Ovary (tissue), 9 donors: ENCODE results near the gene MELK. TPM values are rescaled to one million over a fixed set of nuclear protein-coding genes. Genes with fewer than 3 reads are reported as not detected.

Source experiments
- DNase-seq, 5 donors: peaks; one replicate each; pipeline ENCODE4 v3.0.0-alpha.2; 2019 to 2020
- H3K27ac ChIP-seq, 2 donors: fragments of 200-600 bp; one replicate each; pipeline versions ENCODE4 v1.5.1 to v1.8.0; 2019 to 2022
- H3K27me3 ChIP-seq: fragments of 200-600 bp; one replicate; pipeline ENCODE4 v1.8.0; 2022
- H3K36me3 ChIP-seq: fragments of 200-600 bp; sonication (generic); one replicate; pipeline ENCODE4 v1.5.1; 2019
- H3K4me1 ChIP-seq: one replicate; pipeline ENCODE4 v1.8.1; 2013; ENCODE audit warnings: mild to moderate bottlenecking, moderate library complexity; ENCODE audit not compliant: insufficient read depth
- H3K4me3 ChIP-seq: fragments of 200-600 bp; sonication (generic); one replicate; pipeline ENCODE4 v1.5.1; 2017
- H3K9me3 ChIP-seq, 2 donors: fragments of 200-600 bp in 1 of 2; sonication (generic) in 1 of 2; one replicate each; pipeline versions ENCODE4 v1.5.1 to v1.8.1; 2013 to 2019; ENCODE audit warnings: mild to moderate bottlenecking in 1 of 2, moderate library complexity in 1 of 2
- EP300 ChIP-seq: sonication (generic); formaldehyde crosslinking; IDR thresholded peaks from one replicate; pipeline ENCODE4 v1.6.1; 2017; ENCODE audit warnings: antibody characterized with exemption
- POLR2A ChIP-seq: fragments of 450-650 bp; IDR thresholded peaks from one replicate; pipeline ENCODE4 v1.6.1; 2017; ENCODE audit warnings: antibody characterized with exemption, mild to moderate bottlenecking, moderate library complexity
- WGBS, 3 donors: extraction: QIAGEN DNeasy Blood & Tissue Kit in 1 of 3; methylation state at CpG; one replicate each; pipeline versions ENCODE4 v1.1.5 to v1.1.7; 2013 to 2017; 5-methylcytosine and 5-hydroxymethylcytosine counted together
- intact Hi-C, 4 donors: fragments of 100-400 bp; cut with DNase I; formaldehyde crosslinking; loops; one replicate each; pipeline versions ENCODE4 v1.11.0 to v1.15.1; 2022 to 2023
- polyA plus RNA-seq, 2 donors: library from polyadenylated mRNA; stranded (reverse); fragments of 200-250 nt in 1 of 2; fragments of 350-450 nt in 1 of 2; fragmentation: Illumina TruSeq in 1 of 2; extraction: RNeasy Lipid Tissue Mini Kit (QIAGEN cat#74804) in 1 of 2; gene quantifications; one replicate each; pipeline ENCODE4 v1.2.3, GENCODE V29; 2013 to 2014
- total RNA-seq, 7 donors: library from RNA; depleted of rRNA in 2 of 7; stranded (reverse); fragments of >200 nt in 2 of 7; fragmentation: NEBNext Ultra II Directional in 3 of 7; extraction: Animal tissue kit (Norgen Biotek cat#: 25700) in 3 of 7; gene quantifications; one replicate each; pipeline versions ENCODE4 v1.1.0 to v1.2.4, GENCODE V29; 2016 to 2023
- TF ChIP-seq, protein P1 (sequence below), 3 donors: fragments of 450-650 bp in 2 of 3; fragments of 200-600 bp in 1 of 3; IDR thresholded peaks; one replicate each; pipeline versions ENCODE4 v1.5.1 to v1.8.0; 2016 to 2022; ENCODE audit warnings: antibody characterized with exemption in 3 of 3, mild to moderate bottlenecking in 1 of 3
- donor health status: DM: no; HTN: no; CAD: no; lungs with moderate emphysema.
- donor health status: DM: no; HTN: no; CAD: no.
- donor health status: Bipolar disorder and iron deficiency.
- donor health status: DM: yes; HTN: yes; CAD: no.
- donor health status: DM: no; HTN: no; CAD: no.
- donor health status: DM: yes; HTN: yes; CAD: no.

Gene MELK
- total and polyA plus RNA-seq, 9 donors, result 0.25 to 1.3 (median 0.69) TPM; not detected in 2

DNA sequence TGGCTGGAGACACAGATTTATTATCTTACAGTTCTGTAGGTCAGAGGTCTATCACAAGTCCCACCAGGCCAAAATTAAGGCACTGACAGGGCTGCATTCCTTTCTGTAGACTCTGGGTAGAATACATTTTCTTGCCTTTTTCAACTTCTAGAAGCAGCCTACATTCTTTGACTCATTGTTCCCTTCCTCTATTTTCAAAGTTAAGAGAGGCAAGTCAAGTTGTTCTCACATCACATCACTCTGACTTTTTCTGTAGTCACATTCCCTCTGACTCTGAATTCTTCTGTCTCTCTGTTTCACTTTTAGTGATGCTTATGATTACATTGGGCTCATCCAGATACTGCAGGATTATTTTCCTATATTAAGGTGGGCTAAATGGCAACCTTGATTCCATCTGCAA, 119.0 kb downstream of the MELK start:
- Histone ChIP-seq H3K36me3 (no peaks in the 10 kb centered on the region), H3K27me3 (no peaks in the 10 kb centered on the region), H3K4me3 (no peak overlapping the region), H3K4me1 (no peaks in the 10 kb centered on the region), H3K9me3 (no peaks in the 10 kb centered on the region), H3K27ac (no peak overlapping the region)
- intact Hi-C loops, result no loop called here
- DNase-seq, result no peak
- TF ChIP-seq EP300 (no peak), POLR2A (no peak)
- TF ChIP-seq, protein P1, sequence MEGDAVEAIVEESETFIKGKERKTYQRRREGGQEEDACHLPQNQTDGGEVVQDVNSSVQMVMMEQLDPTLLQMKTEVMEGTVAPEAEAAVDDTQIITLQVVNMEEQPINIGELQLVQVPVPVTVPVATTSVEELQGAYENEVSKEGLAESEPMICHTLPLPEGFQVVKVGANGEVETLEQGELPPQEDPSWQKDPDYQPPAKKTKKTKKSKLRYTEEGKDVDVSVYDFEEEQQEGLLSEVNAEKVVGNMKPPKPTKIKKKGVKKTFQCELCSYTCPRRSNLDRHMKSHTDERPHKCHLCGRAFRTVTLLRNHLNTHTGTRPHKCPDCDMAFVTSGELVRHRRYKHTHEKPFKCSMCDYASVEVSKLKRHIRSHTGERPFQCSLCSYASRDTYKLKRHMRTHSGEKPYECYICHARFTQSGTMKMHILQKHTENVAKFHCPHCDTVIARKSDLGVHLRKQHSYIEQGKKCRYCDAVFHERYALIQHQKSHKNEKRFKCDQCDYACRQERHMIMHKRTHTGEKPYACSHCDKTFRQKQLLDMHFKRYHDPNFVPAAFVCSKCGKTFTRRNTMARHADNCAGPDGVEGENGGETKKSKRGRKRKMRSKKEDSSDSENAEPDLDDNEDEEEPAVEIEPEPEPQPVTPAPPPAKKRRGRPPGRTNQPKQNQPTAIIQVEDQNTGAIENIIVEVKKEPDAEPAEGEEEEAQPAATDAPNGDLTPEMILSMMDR (IDR thresholded peaks at IDR 0.05), result no peak

DNA sequence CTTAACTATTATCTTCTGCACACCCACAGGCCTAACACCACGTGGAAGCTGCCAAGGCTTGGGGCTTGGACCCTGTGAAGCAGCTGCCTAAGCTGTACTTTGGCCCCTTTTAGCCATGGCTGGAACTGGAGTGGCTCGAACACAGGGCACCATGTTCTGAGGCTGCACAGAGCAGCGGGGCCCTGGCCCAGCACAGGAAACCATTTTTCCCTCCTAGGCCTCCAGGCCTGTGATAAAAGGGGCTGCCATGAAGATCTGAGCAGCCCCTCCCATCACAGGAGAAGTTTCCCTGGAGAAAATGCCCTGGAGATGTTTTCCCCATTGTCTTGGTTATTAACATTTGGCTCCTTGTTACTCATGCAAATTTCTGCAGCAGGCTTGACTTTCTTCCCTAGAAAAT, 126.3 kb downstream of the MELK start:
- intact Hi-C loops, result no loop called here
- H3K36me3 ChIP-seq, result no peaks in the 10 kb centered on the region
- no peaks in the 10 kb centered on the region for H3K27me3 ChIP-seq
- H3K9me3 ChIP-seq, result no peaks in the 10 kb centered on the region
- no peak overlapping the region for H3K4me3 ChIP-seq
- WGBS, 3 donors, result 54 to 68% (median 64%) methylated on average over 3 of the region's 3 CpGs
- no peaks in the 10 kb centered on the region for H3K4me1 ChIP-seq
- H3K27ac ChIP-seq, result no peak overlapping the region
- no peak for DNase-seq
- TF ChIP-seq EP300, result no peak
- TF ChIP-seq, protein P1 (IDR thresholded peaks at IDR 0.05), result no peak

DNA sequence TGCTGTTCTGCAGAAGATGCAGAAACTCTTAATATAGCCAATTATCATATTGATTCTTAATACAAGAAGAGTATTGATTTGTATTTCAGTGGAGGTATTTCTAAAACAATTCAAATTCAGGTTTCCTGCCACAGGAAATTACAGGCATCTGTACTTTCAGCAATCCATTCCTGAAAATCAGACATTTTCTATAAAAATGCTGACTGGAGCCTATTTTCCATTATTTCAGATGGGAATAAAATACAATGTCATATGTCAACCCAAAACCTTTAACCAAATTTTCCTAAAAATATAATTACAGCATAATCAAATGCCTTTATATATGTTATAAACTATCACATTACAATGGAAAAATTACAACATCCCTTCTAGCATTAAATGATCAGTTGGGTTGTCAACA, 131.5 kb downstream of the MELK start:
- Histone ChIP-seq H3K9me3 (no peaks in the 10 kb centered on the region), H3K27ac (no peak overlapping the region), H3K4me1 (no peaks in the 10 kb centered on the region), H3K27me3 (no peaks in the 10 kb centered on the region), H3K36me3 (no peaks in the 10 kb centered on the region), H3K4me3 (no peak overlapping the region)
- TF ChIP-seq EP300, result no peak
- no peak for TF ChIP-seq POLR2A
- TF ChIP-seq, protein P1 (IDR thresholded peaks at IDR 0.05), result no peak
- DNase-seq, result no peak
- intact Hi-C loops, result no loop called here

DNA sequence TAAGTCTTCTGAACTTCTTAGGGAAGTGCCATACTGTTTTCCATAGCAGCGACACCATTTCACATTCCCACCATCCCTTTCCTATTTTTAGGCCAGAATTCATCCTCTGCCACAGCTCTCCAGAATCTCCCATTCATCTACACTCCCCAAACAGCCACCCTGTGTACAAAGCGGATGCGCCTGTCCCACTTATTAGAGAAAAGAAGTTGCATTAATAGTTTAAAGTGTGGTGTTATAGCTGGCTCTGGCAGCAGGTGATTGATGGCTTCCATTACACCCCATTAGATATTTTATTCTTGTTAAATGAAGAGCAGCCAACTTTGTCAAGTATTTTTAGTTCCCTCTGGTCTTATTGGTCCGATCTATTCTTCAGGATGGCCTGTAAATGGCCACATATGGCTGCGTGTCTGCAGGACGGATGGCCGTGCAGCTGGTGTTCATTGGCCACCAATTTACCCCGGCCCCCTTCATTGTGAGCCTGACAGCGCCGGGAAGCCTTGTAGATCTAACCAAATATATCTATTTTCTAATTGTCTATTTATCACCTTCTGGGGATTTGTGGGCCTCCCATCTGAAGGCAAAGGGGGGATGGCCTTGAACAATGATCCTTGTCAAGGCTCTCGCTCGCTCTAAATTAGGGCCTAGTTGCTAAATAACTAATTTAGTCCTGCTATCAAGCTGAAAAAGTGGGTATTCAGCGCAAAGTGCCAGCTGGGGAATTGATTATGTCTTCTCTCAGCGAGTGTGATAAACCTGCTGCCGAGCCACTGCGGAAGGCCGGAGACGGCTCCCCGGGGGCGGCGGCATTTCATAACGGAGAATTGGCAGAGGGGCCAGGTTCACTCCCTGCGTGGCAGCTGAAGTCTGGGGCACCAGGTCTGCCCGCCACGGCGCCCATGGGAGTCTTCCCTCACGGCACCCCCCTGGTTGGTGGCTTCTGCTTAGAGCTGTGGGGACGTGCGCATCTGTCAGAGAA, 141.1 kb downstream of the MELK start:
- H3K27ac ChIP-seq, result no peak overlapping the region
- H3K36me3 ChIP-seq, result no peaks in the 10 kb centered on the region
- no peak overlapping the region for H3K4me3 ChIP-seq
- TF ChIP-seq EP300 (no peak), POLR2A (no peak)
- TF ChIP-seq, protein P1 (IDR thresholded peaks at IDR 0.05), result no peak
- no peaks in the 10 kb centered on the region for H3K4me1 ChIP-seq
- H3K9me3 ChIP-seq, result no peaks in the 10 kb centered on the region
- WGBS, 3 donors, result 64 to 78% (median 64%) methylated on average over 29 of the region's 29 CpGs
- intact Hi-C loops, result no loop called here
- no peaks in the 10 kb centered on the region for H3K27me3 ChIP-seq
- no peak for DNase-seq
